GM23248 (cell line): Measurements from ENCODE around the gene SCN3B.

Experiments used
- EZH2 ChIP-seq: fragments of 200-600 bp; sonication (generic); IDR thresholded peaks from 2 replicates; pipeline ENCODE4 v1.6.1; 2018; ENCODE audit warnings: antibody characterized with exemption, mild to moderate bottlenecking; ENCODE audit not compliant: insufficient read depth, poor library complexity, severe bottlenecking
- EZH2phosphoT487 ChIP-seq: fragments of 200-600 bp; sonication (generic); IDR thresholded peaks from 2 replicates; pipeline ENCODE4 v1.6.1; 2018; ENCODE audit warnings: antibody characterized with exemption, moderate library complexity, mild to moderate bottlenecking, low read depth; ENCODE audit not compliant: insufficient read depth

DNA sequence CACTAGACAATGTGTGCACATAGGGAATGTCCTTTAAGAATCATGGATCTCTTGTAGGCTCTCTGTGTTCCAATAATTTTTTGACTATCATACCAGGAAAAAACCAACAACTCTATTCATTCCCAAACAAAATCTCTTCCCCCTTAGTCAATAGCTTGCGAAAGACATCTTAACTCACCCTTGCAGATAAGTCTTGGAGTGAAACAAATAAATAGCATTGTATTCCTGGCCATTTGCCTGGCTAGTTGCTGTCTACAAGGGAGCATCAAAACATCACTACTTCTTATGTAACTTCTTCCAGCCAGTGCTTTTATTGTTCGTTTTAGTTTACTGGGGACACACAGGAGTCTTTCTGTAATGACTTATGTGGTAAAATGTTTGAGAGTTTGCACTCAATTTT, 29.4 kb downstream of the SCN3B start:
- TF ChIP-seq EZH2, result no peak
- no peak for TF ChIP-seq EZH2phosphoT487
